NCI-H1694 (cell line): ENCODE data around the gene CYTIP.
A peak's percentile ranks its signal among the peaks of the same experiment; 100 is the strongest.

Experiments
- DNase-seq: peaks from one replicate; lab custom pipeline; 2025; lab: John Stamatoyannopoulos, UW

The CYTIP gene

DNA sequence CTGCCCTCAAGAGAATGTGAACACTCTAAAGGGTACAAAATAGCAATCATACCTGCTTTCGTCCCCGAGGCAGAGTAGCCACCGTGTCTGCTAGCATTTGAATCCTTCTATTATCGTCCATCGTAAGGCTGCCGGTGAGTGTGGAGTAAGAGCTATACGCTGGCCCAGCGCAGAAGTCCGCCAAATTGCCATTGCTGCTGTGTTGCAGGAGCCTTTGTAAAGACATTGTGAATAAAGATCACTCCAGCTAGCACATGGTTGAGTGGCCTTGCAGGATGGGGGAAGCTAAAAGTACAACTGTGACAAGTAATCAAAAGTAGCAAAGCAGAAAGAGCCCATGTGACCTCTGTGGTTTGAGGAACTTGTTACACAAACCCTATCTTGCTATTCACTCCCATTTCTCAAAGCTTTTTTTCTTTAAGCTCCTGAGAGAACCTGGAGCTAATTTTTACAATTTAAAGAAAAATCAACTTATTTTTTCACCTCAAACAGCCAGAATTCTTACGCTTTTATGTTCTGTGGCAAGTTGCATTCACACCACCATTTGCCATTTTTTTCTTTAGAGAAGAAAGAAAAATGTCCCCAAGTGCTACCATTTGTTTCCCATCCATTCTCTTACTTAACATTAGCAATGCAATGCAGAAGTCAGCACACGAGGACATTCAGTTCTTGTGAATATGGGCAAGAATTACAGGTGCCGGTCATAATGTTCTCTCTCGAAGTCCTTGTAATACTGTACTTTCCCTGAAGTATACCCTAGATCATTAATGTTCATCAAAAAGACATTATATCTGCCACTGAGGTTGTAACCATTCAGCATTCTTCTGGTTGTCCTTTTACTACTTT lies at the start of gene CYTIP:
Gene CYTIP (minus strand): TSS at position 295 of the 846 bp plus-strand sequence. CDS start 69 bp downstream, at position 226.
- DNase-seq, result no peak

- DNase-seq, result peak; percentile 88
Measured at GRCh38 chr2:157492189-157492773, 48.4 kb upstream of the CYTIP start.

GRCh38 chr2:157489983-157490382 lies 46.1 kb upstream of the CYTIP start:
- no peak for DNase-seq

DNA sequence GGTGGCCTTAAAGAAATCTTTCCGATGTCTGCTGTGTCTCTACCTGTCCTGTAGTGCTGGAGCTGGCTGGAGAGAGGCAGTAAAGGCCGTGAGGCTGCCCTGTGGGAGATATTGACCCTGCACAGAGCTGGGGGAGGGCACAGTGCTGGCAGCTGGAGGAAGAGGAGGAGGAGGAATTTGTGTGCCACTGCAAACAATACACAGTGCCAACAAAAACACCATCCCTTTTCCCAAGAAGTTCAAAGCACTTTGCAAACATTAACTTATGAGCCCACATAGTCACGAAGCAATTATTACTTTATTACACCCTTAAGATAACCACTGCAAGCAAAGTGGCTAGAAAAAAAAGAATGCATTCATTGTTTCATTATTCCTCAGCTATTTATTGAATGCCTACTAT lies 45.0 kb upstream of the CYTIP start:
- no peak for DNase-seq

DNA sequence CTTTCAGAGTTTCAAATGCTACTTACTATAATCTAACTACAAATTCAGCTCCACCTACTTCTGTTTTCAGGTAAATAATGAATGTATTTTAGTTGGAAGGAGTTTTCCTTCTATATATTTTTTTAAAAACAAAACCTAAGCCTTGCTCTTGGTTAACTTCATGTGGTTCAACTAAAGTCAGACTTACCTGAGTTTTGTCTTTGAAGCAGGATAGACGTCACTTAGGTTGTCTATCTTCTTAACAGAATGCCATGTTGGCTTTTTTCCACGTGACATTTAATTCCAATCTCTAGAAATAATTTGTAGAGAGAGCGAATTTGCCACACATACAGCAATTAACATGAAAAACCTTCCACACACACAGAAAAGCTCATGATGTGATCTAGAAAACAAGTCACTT lies 43.9 kb upstream of the CYTIP start:
- DNase-seq, result no peak

- DNase-seq, result no peak
Measured at GRCh38 chr2:157487271-157487610, 43.4 kb upstream of the CYTIP start.

- DNase-seq, result no peak
Measured at GRCh38 chr2:157486596-157487270, 42.8 kb upstream of the CYTIP start.

DNA sequence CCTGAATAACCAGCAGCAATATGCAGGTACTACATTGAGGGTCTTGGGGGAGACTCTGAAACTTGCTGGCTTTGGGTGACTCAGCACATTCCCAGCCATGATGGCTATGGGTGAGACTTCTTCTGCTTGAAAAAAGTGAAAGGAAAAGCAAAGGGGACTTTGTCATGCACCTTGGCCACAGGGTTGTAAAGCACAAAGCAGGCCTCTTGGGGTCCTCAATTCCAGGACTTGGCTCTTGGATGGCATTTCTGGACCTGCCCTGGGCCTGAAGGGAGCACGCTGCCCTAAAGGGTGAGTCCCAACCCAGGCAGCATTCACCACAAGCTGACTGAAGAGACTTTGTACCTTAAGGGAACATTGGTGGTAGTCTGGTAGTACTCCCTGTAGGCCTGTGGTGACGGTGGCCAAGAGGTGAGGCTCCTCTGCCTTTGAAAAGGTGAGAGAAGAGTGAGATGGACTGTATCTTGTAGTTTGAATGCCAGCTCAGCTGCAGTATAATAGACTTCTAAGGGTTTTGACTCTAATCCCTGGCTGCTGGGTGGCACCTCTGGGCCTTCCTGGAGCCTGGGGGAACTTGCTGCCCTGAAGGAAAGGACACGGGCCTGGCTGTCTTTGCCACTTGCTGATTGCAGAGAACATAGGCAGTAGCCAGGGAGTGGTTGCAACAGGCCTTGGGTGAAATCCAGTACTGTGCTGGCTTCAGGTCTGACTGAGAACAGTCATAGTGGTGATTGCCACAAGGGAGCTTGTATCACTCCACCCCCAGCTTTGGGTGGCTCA lies 36.5 kb upstream of the CYTIP start:
- no peak for DNase-seq

GRCh38 chr2:157479081-157480027 lies 35.5 kb upstream of the CYTIP start:
- no peak for DNase-seq

GRCh38 chr2:157477919-157478318 lies 34.0 kb upstream of the CYTIP start:
- no peak for DNase-seq

DNA sequence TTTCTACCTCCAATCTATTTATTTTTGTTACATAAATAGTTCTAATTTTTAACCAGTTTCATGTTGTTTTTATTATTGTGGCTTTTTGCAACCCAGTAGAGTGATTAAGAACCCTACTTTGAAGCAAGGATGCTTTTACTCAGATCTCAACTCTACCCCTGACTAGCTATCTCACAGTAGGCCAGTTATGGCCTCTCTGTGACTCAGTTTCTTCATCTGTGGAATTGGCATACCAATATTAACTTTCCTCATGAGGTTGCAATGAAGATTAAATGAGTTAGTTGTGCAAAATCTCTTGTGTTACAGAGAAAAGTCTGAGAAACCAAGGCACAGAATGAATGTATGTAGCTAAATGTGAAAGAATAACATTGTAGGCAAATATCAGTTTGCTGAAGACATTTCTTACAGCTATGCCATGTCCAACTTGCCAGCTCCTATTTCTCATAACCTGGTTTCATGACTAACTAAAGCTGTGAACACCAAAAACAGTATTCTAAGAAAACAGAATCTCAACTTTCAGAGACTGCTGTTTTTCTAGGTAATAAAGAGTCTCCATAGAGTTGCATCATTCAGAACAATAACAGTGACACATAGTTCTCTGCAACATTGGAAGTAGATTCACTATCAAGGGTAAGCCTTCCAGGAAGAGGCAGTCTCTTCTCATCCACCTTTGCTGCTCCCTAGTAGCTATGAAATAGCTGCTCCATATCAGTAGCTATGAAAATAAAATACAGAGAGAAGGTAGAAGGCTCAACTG lies 33.2 kb upstream of the CYTIP start:
- DNase-seq, result no peak

DNA sequence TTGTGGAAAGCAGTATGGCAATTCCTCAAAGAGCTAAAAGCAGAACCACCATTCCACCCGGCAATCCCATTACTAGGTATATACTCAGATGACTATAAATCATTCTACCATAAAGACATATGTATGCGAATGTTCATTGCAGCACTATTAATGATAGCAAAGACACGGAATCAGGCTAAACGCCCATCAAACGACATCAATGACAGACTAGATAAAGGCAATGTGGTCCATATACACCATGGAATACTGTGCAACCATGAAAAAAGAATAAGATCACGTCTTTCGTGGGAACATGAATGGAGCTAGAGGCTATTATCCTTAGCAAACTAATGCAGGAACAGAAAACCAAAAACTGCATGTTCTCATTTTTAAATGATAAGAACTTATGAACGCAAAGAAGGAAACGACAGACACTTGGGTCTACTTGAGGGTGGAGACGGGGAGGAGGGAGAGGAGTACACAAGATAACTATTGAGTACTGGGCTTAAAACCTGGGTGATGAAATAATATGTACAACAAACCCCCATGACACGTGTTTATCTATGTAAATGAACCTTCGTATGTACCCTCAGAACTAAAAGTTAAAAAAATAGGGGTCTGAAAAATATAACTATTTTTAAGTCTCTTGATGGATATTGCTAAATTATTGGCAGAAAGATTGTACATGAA lies 32.0 kb upstream of the CYTIP start:
- no peak for DNase-seq

GRCh38 chr2:157473581-157473980 lies 29.7 kb upstream of the CYTIP start:
- DNase-seq, result no peak

- no peak for DNase-seq
Measured at GRCh38 chr2:157471078-157471477, 27.2 kb upstream of the CYTIP start.

GRCh38 chr2:157470321-157470720 lies 26.4 kb upstream of the CYTIP start:
- DNase-seq, result no peak

- no peak for DNase-seq
Measured at GRCh38 chr2:157469726-157470125, 25.8 kb upstream of the CYTIP start.

DNA sequence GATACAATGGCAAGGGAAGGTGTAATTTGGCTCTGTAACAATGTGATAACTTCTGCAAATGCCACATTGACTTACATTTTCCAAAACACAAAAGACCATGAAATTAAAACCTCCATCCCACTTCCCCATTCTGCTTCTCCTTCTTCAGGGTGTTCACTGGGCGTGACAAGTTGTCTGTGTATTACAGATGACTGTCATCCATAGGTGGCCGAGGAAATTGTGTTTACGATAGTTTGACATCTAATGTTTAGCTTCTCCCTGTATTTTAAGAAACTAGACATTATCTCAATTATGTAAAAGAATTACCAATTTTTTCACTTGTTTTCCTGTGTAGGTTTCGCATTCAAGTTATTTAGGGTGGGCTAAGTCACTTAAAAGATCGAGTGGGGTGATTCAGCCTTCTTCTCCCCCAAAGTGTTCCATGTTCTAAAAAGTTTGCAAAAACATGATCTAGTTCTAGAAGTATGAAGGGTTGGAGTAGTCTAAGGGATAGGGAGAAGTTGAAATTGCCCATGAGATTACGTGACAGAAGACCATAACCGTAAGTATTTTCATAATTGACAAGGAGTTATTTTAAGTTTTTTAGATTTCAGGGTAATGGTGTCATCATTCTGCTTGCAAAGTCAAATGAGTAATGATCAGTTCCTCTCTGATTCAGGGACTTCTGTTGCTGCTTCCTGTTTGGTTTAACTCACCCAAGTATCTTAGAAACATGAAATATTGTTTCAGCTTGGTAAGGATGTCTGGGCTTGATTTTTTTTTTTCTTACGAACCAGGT lies 25.2 kb upstream of the CYTIP start:
- DNase-seq, result no peak

DNA sequence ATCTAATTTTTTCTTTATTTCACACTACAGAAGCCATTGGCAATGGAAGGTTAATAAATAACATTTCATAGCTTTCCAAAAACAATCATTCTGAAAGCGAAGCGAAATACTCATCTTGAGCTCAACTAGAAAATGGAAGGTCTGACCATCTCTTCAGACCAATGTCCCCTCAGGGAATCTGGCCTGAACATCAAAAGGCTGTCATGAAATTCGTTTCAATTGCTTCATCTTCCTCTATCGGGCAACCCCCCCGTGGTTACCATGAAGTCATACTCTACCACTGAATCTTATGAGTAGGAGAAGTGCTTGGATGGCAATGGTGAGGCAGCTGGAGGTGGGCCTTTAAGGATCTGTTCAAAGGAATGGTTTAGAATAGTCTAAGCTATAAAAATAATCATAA lies 22.9 kb upstream of the CYTIP start:
- DNase-seq, result no peak

- DNase-seq, result no peak
Measured at GRCh38 chr2:157465554-157465953, 21.7 kb upstream of the CYTIP start.
